ENCODE data around the gene SLC6A2. TPM values are rescaled to one million over a fixed set of nuclear protein-coding genes. Genes with fewer than 3 reads are reported as not detected.

SLC6A2 gene
- total RNA-seq, 4 donors from 2014 or later = 0.65 to 1.7 (median 1.3) TPM; not detected in 1

DNA sequence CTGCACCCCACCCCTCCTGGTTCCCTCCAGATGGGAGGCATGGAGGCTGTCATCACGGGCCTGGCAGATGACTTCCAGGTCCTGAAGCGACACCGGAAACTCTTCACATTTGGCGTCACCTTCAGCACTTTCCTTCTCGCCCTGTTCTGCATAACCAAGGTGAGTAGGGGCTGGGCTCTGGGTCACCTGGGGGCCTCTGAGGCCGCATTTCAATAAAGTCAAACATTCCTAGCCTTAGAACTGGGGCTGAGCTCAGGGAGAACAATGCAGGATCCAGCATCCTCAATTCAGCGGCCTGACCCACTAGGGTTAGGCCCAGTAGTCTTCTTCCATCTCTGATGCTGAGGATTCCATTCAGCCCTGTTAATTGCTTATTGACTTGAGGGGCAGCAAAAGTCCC lies 42.1 kb downstream of the SLC6A2 start:
- TF ChIP-seq, protein P1, sequence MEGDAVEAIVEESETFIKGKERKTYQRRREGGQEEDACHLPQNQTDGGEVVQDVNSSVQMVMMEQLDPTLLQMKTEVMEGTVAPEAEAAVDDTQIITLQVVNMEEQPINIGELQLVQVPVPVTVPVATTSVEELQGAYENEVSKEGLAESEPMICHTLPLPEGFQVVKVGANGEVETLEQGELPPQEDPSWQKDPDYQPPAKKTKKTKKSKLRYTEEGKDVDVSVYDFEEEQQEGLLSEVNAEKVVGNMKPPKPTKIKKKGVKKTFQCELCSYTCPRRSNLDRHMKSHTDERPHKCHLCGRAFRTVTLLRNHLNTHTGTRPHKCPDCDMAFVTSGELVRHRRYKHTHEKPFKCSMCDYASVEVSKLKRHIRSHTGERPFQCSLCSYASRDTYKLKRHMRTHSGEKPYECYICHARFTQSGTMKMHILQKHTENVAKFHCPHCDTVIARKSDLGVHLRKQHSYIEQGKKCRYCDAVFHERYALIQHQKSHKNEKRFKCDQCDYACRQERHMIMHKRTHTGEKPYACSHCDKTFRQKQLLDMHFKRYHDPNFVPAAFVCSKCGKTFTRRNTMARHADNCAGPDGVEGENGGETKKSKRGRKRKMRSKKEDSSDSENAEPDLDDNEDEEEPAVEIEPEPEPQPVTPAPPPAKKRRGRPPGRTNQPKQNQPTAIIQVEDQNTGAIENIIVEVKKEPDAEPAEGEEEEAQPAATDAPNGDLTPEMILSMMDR (IDR thresholded peaks at IDR 0.05; ENCODE audit: low read depth) = no peak

DNA sequence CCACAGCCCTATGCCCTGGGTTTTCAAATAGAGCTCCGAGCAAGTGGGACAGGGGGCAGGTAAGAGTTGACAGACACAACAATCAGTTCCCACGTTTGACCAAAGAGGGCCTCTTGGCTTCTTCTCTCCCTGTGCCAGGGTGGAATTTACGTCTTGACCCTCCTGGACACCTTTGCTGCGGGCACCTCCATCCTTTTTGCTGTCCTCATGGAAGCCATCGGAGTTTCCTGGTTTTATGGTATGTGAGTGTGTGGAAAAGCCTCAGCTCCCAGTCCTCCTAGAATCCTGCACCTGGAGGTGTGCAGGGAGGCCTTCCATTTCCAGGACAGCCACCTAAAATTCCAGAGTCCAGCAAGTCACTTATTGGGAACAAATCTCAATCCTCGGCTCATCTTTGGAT lies 42.5 kb downstream of the SLC6A2 start:
- TF ChIP-seq, protein P1 (IDR thresholded peaks at IDR 0.05; ENCODE audit: low read depth) = no peak

DNA sequence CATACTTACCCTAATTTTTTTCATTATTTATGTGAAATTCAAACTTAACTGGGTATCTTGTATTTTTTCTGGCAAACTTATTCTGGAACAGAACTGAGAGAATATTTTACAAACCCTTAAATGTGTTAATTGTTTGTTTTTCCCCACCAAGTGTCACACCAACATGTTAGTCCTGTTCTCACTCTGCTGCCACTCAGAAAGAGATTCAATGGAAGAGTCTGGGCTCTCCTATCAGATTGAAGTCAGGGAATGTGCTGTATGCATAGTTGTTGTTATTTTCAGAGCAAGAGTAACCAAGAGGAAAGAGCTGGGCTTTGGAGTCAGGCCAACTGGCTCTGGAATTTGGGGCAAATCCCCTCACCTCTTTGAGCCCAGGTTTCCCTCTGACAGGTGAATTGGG lies 43.2 kb downstream of the SLC6A2 start:
- TF ChIP-seq, protein P1 (IDR thresholded peaks at IDR 0.05; ENCODE audit: low read depth) = no peak

DNA sequence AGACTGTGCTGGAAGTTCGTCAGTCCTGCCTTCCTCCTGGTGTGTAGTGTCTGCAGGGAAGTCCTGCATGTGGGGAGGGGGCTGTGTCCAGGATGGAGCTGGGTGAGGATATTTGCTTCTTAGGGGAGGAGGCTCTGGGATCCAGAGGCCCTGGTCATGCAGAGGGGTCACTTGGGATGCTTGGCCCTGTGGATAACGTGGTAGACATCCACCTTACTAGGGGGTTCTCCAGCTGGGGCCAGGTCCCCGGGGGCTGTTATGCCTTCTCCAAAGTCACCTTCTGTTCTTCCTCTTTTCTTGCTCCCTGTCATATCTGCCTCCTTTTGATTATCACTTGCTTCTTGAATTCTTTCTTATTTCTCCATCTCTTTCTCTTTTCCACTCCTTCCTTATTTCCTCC lies 43.8 kb downstream of the SLC6A2 start:
- TF ChIP-seq, protein P1 (IDR thresholded peaks at IDR 0.05; ENCODE audit: low read depth) = no peak

DNA sequence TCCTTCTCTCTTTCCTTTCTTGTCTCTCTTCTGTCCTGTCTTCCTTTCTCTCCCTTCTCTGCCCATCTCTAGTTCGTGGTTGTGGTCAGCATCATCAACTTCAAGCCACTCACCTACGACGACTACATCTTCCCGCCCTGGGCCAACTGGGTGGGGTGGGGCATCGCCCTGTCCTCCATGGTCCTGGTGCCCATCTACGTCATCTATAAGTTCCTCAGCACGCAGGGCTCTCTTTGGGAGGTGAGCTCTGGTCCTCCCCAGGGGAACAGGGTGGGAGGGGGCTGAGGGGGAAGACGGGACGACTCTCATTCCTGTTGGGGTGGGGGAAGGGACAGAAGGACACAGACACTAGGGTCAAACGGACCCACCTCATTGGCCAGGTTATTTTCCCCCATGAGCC lies 44.3 kb downstream of the SLC6A2 start:
- TF ChIP-seq, protein P1 (IDR thresholded peaks at IDR 0.05; ENCODE audit: low read depth) = no peak

DNA sequence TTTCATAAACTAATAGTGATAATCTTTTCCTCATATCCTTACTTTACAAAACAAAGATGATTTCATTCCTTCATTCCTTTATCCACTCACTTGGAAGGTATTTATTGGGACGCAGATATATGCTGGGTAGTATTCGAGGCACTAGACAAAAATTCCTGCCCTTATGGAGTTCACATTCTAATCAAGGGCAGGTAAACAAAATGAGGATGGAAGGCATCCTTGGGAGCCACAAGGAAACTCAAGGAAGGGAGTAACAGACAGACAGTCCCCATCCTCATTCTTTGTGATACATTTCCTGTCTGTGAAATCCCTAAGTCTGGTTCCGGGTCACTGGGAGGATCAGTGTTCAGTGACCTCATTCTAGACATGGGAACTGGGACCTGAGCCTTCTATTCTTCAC lies 45.2 kb downstream of the SLC6A2 start:
- TF ChIP-seq, protein P1 (IDR thresholded peaks at IDR 0.05; ENCODE audit: low read depth) = no peak

DNA sequence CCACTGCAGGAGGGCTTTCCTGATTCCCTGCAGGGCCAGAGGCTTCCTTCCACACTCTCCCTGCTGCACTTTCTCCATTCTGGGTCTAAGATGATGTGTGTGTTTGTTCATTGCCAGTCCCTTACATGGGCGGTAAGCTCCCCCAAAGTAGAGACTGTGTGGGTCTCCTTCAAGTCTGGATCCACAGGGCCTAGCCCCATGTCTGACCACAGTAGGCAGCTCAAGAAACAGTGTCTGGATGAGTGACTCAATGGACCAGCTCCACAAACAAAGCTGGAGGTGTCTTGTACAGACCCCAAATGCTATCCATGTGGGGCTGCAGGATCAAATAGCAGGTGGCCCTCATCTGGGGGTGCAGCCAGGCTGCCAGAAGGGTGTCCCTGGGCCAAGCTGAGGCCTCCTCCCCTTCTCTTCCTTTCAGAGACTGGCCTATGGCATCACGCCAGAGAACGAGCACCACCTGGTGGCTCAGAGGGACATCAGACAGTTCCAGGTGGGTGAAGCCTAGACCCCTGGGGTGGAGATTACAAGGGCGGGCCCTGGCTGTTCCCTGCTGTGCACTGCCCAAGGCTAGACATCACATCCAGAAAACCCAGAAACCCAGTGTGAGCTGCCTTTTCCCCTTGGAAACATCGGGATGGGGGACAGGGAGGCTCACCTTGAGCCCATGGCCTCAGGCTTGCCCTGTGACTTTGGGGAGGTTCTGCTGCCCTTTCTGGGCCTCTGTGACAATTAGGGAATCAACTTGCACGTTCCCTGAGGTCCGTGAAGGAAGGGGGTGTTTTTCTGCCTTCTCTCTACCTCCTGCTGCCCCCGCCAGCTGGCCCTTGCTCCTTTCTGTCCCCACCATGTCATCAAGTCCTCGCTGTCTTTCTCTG lies 45.9 kb downstream of the SLC6A2 start:
- TF ChIP-seq, protein P1 (IDR thresholded peaks at IDR 0.05; ENCODE audit: low read depth) = no peak

Data from subcutaneous adipose tissue (tissue), 4 donors.